Loucy (cell line): ENCODE measurements around the gene COX20.

ENCODE experiments used
- EZH2phosphoT487 ChIP-seq: fragments of 200-600 bp; IDR thresholded peaks from 2 replicates; pipeline ENCODE4 v1.6.1; 2018; ENCODE audit warnings: antibody characterized with exemption, mild to moderate bottlenecking, moderate library complexity, borderline replicate concordance
- TF ChIP-seq, protein P1 (sequence below): fragments of 200-600 bp; sonication (generic); conservative IDR thresholded peaks from 2 replicates; pipeline ENCODE4 v1.5.1; 2014; ENCODE audit warnings: mild to moderate bottlenecking, antibody characterized with exemption, low read length

GRCh38 chr1:244876228-244876910, 40.9 kb downstream of the COX20 start:
- TF ChIP-seq, protein P1, sequence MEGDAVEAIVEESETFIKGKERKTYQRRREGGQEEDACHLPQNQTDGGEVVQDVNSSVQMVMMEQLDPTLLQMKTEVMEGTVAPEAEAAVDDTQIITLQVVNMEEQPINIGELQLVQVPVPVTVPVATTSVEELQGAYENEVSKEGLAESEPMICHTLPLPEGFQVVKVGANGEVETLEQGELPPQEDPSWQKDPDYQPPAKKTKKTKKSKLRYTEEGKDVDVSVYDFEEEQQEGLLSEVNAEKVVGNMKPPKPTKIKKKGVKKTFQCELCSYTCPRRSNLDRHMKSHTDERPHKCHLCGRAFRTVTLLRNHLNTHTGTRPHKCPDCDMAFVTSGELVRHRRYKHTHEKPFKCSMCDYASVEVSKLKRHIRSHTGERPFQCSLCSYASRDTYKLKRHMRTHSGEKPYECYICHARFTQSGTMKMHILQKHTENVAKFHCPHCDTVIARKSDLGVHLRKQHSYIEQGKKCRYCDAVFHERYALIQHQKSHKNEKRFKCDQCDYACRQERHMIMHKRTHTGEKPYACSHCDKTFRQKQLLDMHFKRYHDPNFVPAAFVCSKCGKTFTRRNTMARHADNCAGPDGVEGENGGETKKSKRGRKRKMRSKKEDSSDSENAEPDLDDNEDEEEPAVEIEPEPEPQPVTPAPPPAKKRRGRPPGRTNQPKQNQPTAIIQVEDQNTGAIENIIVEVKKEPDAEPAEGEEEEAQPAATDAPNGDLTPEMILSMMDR: no peak
- no peak for TF ChIP-seq EZH2phosphoT487
